Measurements from ENCODE around the gene URI1. TPM values are rescaled to one million over a fixed set of nuclear protein-coding genes. Genes with fewer than 3 reads are reported as not detected.

URI1 gene
- total and polyA plus RNA-seq, 4 donors, result 21.5 to 60.8 (median 32.5) TPM

- H3K4me1 ChIP-seq (ENCODE audit: control insufficient read depth in 5 of 5, insufficient read depth in 5 of 5, low read length in 5 of 5), result peaks cover 0 to 15% (median 3%) of the 10 kb centered on the region in 5 donors
- no peak overlapping the region for H3K9ac ChIP-seq (ENCODE audit: insufficient read depth in 1 of 2, low read length in 2 of 2)
- 97 to 99% methylated on average over 2 of the region's 2 CpGs for WGBS, 2 donors
- H3K4me3 ChIP-seq, result no peak overlapping the region
- H3K27ac ChIP-seq (ENCODE audit: low read depth in 1 of 2, low read length in 1 of 2), result no peak overlapping the region
- H3K9me3 ChIP-seq (ENCODE audit: control insufficient read depth in 4 of 4, insufficient read depth in 3 of 4, low read length in 3 of 4), result peaks cover 0 to 3% (median 0%) of the 10 kb centered on the region in 4 donors
- no peak for ATAC-seq (ENCODE audit: insufficient read depth, low FRiP score)
- TF ChIP-seq, protein P1, sequence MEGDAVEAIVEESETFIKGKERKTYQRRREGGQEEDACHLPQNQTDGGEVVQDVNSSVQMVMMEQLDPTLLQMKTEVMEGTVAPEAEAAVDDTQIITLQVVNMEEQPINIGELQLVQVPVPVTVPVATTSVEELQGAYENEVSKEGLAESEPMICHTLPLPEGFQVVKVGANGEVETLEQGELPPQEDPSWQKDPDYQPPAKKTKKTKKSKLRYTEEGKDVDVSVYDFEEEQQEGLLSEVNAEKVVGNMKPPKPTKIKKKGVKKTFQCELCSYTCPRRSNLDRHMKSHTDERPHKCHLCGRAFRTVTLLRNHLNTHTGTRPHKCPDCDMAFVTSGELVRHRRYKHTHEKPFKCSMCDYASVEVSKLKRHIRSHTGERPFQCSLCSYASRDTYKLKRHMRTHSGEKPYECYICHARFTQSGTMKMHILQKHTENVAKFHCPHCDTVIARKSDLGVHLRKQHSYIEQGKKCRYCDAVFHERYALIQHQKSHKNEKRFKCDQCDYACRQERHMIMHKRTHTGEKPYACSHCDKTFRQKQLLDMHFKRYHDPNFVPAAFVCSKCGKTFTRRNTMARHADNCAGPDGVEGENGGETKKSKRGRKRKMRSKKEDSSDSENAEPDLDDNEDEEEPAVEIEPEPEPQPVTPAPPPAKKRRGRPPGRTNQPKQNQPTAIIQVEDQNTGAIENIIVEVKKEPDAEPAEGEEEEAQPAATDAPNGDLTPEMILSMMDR (IDR thresholded peaks at IDR 0.05; ENCODE audit: control extremely low read depth, extremely low read depth), result no peak
- no peaks in the 10 kb centered on the region for H3K36me3 ChIP-seq (ENCODE audit: control insufficient read depth in 4 of 4, insufficient read depth in 4 of 4, low read length in 4 of 4)
- no peak for DNase-seq
- H3K27me3 ChIP-seq (ENCODE audit: control insufficient read depth in 3 of 3, insufficient read depth in 3 of 3, low read length in 2 of 3), result no peaks in the 10 kb centered on the region
Measured at GRCh38 chr19:29974701-29975100, 32.7 kb downstream of the URI1 start.

DNA sequence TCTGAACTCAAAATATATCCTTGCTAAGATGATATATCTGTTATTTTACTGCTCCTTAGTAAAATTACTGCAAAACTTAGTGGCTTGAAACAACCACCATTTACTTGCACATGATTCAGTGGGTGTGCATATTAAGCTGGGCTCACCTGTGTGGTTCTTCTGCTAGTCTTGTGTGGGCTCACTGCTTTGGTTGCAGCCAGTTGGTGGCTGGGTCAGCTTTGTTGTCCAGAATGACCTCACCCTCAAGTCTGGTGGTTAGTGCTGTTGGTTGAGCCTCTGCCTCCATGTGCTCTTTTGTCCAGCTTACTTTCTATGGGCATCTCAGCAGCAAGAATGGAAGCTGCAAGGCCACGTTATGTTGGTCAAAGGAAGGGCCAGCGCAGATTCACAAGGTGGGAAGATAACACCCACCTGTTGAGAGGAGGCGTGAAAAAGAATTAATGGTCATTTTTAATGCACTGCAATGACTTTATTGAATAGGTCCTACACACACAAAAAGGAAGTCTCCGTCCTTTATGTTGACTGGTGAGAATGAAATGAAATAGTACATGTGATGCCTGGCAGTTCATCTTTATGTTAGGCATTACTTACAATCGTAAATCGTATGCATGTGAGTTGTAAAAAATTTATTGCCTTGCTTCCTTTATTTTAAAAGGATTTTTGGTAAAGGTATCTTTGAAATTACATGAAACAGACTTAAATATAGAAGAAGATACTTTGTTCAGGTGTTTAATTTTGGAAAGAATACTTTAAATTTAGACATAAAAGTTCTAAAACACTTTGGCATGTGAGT lies 34.3 kb downstream of the URI1 start:
- Histone ChIP-seq H3K9ac (ENCODE audit: insufficient read depth in 1 of 2, low read length in 2 of 2) (no peak overlapping the region), H3K36me3 (ENCODE audit: control insufficient read depth in 4 of 4, insufficient read depth in 4 of 4, low read length in 4 of 4) (no peaks in the 10 kb centered on the region), H3K4me1 (ENCODE audit: control insufficient read depth in 5 of 5, insufficient read depth in 5 of 5, low read length in 5 of 5) (peaks cover 0 to 15% (median 3%) of the 10 kb centered on the region in 5 donors), H3K27me3 (ENCODE audit: control insufficient read depth in 3 of 3, insufficient read depth in 3 of 3, low read length in 2 of 3) (no peaks in the 10 kb centered on the region), H3K4me3 (no peak overlapping the region), H3K27ac (ENCODE audit: low read depth in 1 of 2, low read length in 1 of 2) (no peak overlapping the region), H3K9me3 (ENCODE audit: control insufficient read depth in 4 of 4, insufficient read depth in 3 of 4, low read length in 3 of 4) (peaks cover 0 to 3% (median 0%) of the 10 kb centered on the region in 4 donors)
- DNase-seq (no peak), ATAC-seq (ENCODE audit: insufficient read depth, low FRiP score) (no peak)
- TF ChIP-seq, protein P1 (IDR thresholded peaks at IDR 0.05; ENCODE audit: control extremely low read depth, extremely low read depth), result no peak
- 81 to 91% methylated on average over 6 of the region's 6 CpGs for WGBS, 2 donors

DNA sequence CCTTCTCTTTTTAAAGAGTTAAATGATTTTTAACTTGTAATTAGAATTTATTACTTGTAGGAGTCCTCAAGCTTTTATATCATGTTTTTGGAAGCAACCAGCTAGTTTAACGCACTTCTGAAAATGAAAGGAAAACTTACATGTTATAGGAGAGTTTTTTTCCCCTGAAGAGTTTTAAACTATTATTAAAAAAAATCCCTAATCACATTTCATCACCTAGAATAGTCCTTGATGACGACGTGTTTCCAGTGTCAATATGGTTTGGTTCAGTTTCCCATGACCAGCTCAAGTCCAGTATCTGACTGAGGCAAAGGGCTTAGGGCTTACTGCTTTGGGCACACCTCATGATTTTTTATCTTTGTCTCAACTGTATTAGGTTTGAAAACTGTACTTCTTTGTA lies 36.0 kb downstream of the URI1 start:
- WGBS, 2 donors, result 33 to 34% methylated on average over 3 of the region's 3 CpGs

More for the DNA sequence above, 36.0 kb downstream of the URI1 start:
- Histone ChIP-seq H3K4me1 (ENCODE audit: control insufficient read depth in 5 of 5, insufficient read depth in 5 of 5, low read length in 5 of 5) (peaks cover 0 to 11% (median 3%) of the 10 kb centered on the region in 5 donors), H3K9ac (ENCODE audit: insufficient read depth in 1 of 2, low read length in 2 of 2) (no peak overlapping the region), H3K27ac (ENCODE audit: low read depth in 1 of 2, low read length in 1 of 2) (no peak overlapping the region), H3K4me3 (no peak overlapping the region), H3K27me3 (ENCODE audit: control insufficient read depth in 3 of 3, insufficient read depth in 3 of 3, low read length in 2 of 3) (no peaks in the 10 kb centered on the region), H3K36me3 (ENCODE audit: control insufficient read depth in 4 of 4, insufficient read depth in 4 of 4, low read length in 4 of 4) (no peaks in the 10 kb centered on the region), H3K9me3 (ENCODE audit: control insufficient read depth in 4 of 4, insufficient read depth in 3 of 4, low read length in 3 of 4) (peaks cover 0 to 3% (median 0%) of the 10 kb centered on the region in 4 donors)
- no peak for ATAC-seq (ENCODE audit: insufficient read depth, low FRiP score)
- TF ChIP-seq, protein P1 (IDR thresholded peaks at IDR 0.05; ENCODE audit: control extremely low read depth, extremely low read depth), result no peak
- DNase-seq, result peak in 2 of 3 donors; percentile 9
